PC-3 (cell line): ENCODE measurements around the gene CORO1C. TPM values are rescaled to one million over a fixed set of nuclear protein-coding genes. Genes with fewer than 3 reads are reported as not detected.

Experiments used
- ATAC-seq: fragments of 200-7000 bp; cut with Tn5 transposase; 2 replicates; pipeline ENCODE4 v1.9.1; 2020; ENCODE audit warnings: mild to moderate bottlenecking, moderate library complexity
- BruUV-seq: library from RNA; stranded (reverse); fragments of 400-500 nt; replicated peaks from 2 replicates; lab custom pipeline; 2021; lab: Mats Ljungman, UMichigan
- CTCF ChIA-PET: fragments of 300-600 bp; sonication (Branson Sonifier 250); formaldehyde crosslinking; loops from one replicate; lab custom pipeline; 2022; ENCODE audit warnings: antibody characterized with exemption; lab: Charles Lee
- POLR2A ChIA-PET: fragments of 300-600 bp; sonication (Branson Sonifier 250); formaldehyde crosslinking; loops from one replicate; lab custom pipeline; 2022; ENCODE audit warnings: antibody characterized with exemption; ENCODE audit not compliant: unreplicated experiment; lab: Charles Lee
- DNase-seq: peaks from one replicate; pipeline ENCODE4 v3.0.0-alpha.2; 2015
- H2AFZ ChIP-seq: fragments of 300-600 bp; sonication (generic); 2 replicates; pipeline ENCODE4 v1.6.0; 2016; ENCODE audit warnings: antibody characterized with exemption, low read length
- H3F3A ChIP-seq: fragments of 300-600 bp; sonication (generic); one replicate; pipeline ENCODE4 v1.6.0; 2017; ENCODE audit warnings: antibody characterized with exemption, low read length, control low read depth, mild to moderate bottlenecking; ENCODE audit not compliant: unreplicated experiment
- H3K27ac ChIP-seq: fragments of 300-600 bp; sonication (generic); 2 replicates; pipeline ENCODE4 v1.5.1; 2016; ENCODE audit warnings: mild to moderate bottlenecking, low read length
- H3K27me3 ChIP-seq: fragments of 300-600 bp; sonication (generic); 2 replicates; pipeline ENCODE4 v1.6.1; 2016; ENCODE audit warnings: low read length, mixed read lengths
- H3K36me3 ChIP-seq: fragments of 300-600 bp; sonication (generic); 2 replicates; pipeline ENCODE4 v1.6.1; 2016; ENCODE audit warnings: low read depth, mixed run types, low read length, mixed read lengths
- H3K4me1 ChIP-seq: fragments of 300-600 bp; sonication (generic); 2 replicates; pipeline ENCODE4 v1.5.1; 2016; ENCODE audit warnings: low read length; ENCODE audit not compliant: insufficient read depth
- H3K4me2 ChIP-seq: fragments of 300-600 bp; sonication (generic); 2 replicates; pipeline ENCODE4 v1.6.0; 2016; ENCODE audit warnings: low read length
- H3K4me3 ChIP-seq: fragments of 300-600 bp; sonication (generic); 2 replicates; pipeline ENCODE4 v1.5.1; 2016; ENCODE audit warnings: mild to moderate bottlenecking, low read length, mixed read lengths
- H3K79me2 ChIP-seq: fragments of 300-600 bp; sonication (generic); 2 replicates; pipeline ENCODE4 v1.6.1; 2017; ENCODE audit warnings: low read length, mixed read lengths
- H3K9ac ChIP-seq: fragments of 300-600 bp; sonication (generic); 2 replicates; pipeline ENCODE4 v1.6.0; 2016; ENCODE audit warnings: mild to moderate bottlenecking, low read length
- H3K9me2 ChIP-seq: fragments of 300-600 bp; sonication (generic); replicated peaks from 2 replicates; pipeline ENCODE4 v1.6.1; 2016; ENCODE audit warnings: mixed run types, low read length, mixed read lengths
- H3K9me3 ChIP-seq: fragments of 300-600 bp; sonication (generic); 2 replicates; pipeline ENCODE4 v1.6.1; 2016; ENCODE audit warnings: low read length, mixed read lengths
- H4K20me1 ChIP-seq: fragments of 300-600 bp; sonication (generic); 2 replicates; pipeline ENCODE4 v1.6.1; 2016; ENCODE audit warnings: low read length, mixed read lengths
- CTCF ChIP-seq: fragments of 300-600 bp; sonication (generic); conservative IDR thresholded peaks from 2 replicates; pipeline ENCODE4 v1.5.1; 2017; ENCODE audit warnings: antibody characterized with exemption, low read depth, mild to moderate bottlenecking, low read length
- EZH2 ChIP-seq: fragments of 300-600 bp; sonication (generic); IDR thresholded peaks from one replicate; pipeline ENCODE4 v1.6.1; 2017; ENCODE audit warnings: antibody characterized with exemption, mild to moderate bottlenecking, low read length; ENCODE audit not compliant: unreplicated experiment
- EZH2phosphoT487 ChIP-seq: fragments of 300-600 bp; sonication (generic); IDR thresholded peaks from 2 replicates; pipeline ENCODE4 v1.6.1; 2018; ENCODE audit warnings: mild to moderate bottlenecking, antibody characterized with exemption, low read length, borderline replicate concordance
- intact Hi-C: fragments of 100-400 bp; cut with micrococcal nuclease; formaldehyde crosslinking; loops from 2 replicates; pipeline ENCODE4 v1.9.0; 2023
- total RNA-seq: library from RNA; depleted of rRNA; stranded (reverse); fragments of >200 nt; gene quantifications from 2 replicates; pipeline ENCODE4 v1.2.3, GENCODE V29; 2014

Gene CORO1C
- total RNA-seq, 1 experiment from 2014 or later, result 179 TPM

GRCh38 chr12:108629151-108629550 lies 102.2 kb downstream of the CORO1C start:
- Histone ChIP-seq H3K4me3 (no peak overlapping the region), H3K79me2 (no peaks in the 10 kb centered on the region), H4K20me1 (no peaks in the 10 kb centered on the region), H3F3A (peaks cover 5% of the 10 kb centered on the region), H2AFZ (peak overlapping the region; percentile 68; the same call in 1 of the 2 replicates), H3K9me3 (no peaks in the 10 kb centered on the region), H3K9me2 (no peaks in the 10 kb centered on the region), H3K36me3 (no peaks in the 10 kb centered on the region), H3K4me1 (peaks cover 45% of the 10 kb centered on the region), H3K27me3 (no peaks in the 10 kb centered on the region), H3K4me2 (peak overlapping the region; percentile 72), H3K27ac (peak overlapping the region; percentile 86), H3K9ac (no peak overlapping the region)
- ATAC-seq (no peak), DNase-seq (no peak)
- TF ChIP-seq EZH2phosphoT487 (no peak), EZH2 (no peak), CTCF (no peak)
- BruUV-seq, result no TSS peak
- intact Hi-C loops, result no loop called here
- POLR2A ChIA-PET, result interaction anchor here (0.5 kb wide), 1 partner anchor 73 kb away, joined by 3 read pairs; no protein-coding TSS in a partner anchor
- CTCF ChIA-PET, result no interaction called here

GRCh38 chr12:108627134-108627920 lies 104.0 kb downstream of the CORO1C start:
- ChIA-PET POLR2A (no interaction called here), CTCF (no interaction called here)
- H3F3A ChIP-seq, result peaks cover 5% of the 10 kb centered on the region
- H3K27me3 ChIP-seq, result no peaks in the 10 kb centered on the region
- no peaks in the 10 kb centered on the region for H3K9me3 ChIP-seq
- intact Hi-C loops, result no loop called here
- ATAC-seq, result no peak
- BruUV-seq, result no TSS peak
- no peak overlapping the region for H3K4me2 ChIP-seq
- no peak for DNase-seq
- H2AFZ ChIP-seq, result no peak overlapping the region
- no peak overlapping the region for H3K27ac ChIP-seq
- no peaks in the 10 kb centered on the region for H3K9me2 ChIP-seq
- H3K4me3 ChIP-seq, result no peak overlapping the region
- no peak overlapping the region for H3K9ac ChIP-seq
- H4K20me1 ChIP-seq, result no peaks in the 10 kb centered on the region
- H3K79me2 ChIP-seq, result no peaks in the 10 kb centered on the region
- TF ChIP-seq EZH2phosphoT487, result no peak
- no peak for TF ChIP-seq EZH2
- no peak for TF ChIP-seq CTCF
- H3K36me3 ChIP-seq, result no peaks in the 10 kb centered on the region
- H3K4me1 ChIP-seq, result peaks cover 45% of the 10 kb centered on the region

GRCh38 chr12:108625228-108625627 lies 106.1 kb downstream of the CORO1C start:
- H4K20me1 ChIP-seq, result no peaks in the 10 kb centered on the region
- H3K9ac ChIP-seq, result no peak overlapping the region
- intact Hi-C loops, result no loop called here
- peaks cover 25% of the 10 kb centered on the region for H3K4me1 ChIP-seq
- H3K9me2 ChIP-seq, result no peaks in the 10 kb centered on the region
- ChIA-PET POLR2A (no interaction called here), CTCF (no interaction called here)
- H3F3A ChIP-seq, result no peaks in the 10 kb centered on the region
- no peak overlapping the region for H2AFZ ChIP-seq
- no TSS peak for BruUV-seq
- H3K4me2 ChIP-seq, result no peak overlapping the region
- TF ChIP-seq CTCF (no peak), EZH2phosphoT487 (no peak), EZH2 (no peak)
- no peak overlapping the region for H3K4me3 ChIP-seq
- no peaks in the 10 kb centered on the region for H3K79me2 ChIP-seq
- DNase-seq (no peak), ATAC-seq (no peak)
- no peaks in the 10 kb centered on the region for H3K36me3 ChIP-seq
- H3K27ac ChIP-seq, result no peak overlapping the region
- H3K9me3 ChIP-seq, result no peaks in the 10 kb centered on the region
- H3K27me3 ChIP-seq, result no peaks in the 10 kb centered on the region
